ENCODE measurements around the gene NOBOX.
A peak's percentile ranks its signal among the peaks of the same experiment; 100 is the strongest.
"Not testable (repeated sequence)": the region's sequence is repeated elsewhere in the genome, so short reads cannot be mapped to it uniquely, and the experiment has no call there.

The NOBOX gene

GRCh38 chr7:144391014-144391413 is 12.5 kb downstream of the NOBOX start:
- DNase-seq (ENCODE audit: low read depth), result no peak

GRCh38 chr7:144390481-144390880 is 13.0 kb downstream of the NOBOX start:
- DNase-seq (ENCODE audit: low read depth), result peak; percentile 58

GRCh38 chr7:144388950-144389349 is 14.5 kb downstream of the NOBOX start:
- DNase-seq (ENCODE audit: low read depth), result peak; percentile 33

- peak; percentile 87 for DNase-seq (ENCODE audit: low read depth)
Measured at GRCh38 chr7:144386741-144387140, 16.8 kb downstream of the NOBOX start.

GRCh38 chr7:144384555-144385245 is 18.8 kb downstream of the NOBOX start:
- DNase-seq (ENCODE audit: low read depth), result peak; percentile 78

GRCh38 chr7:144384071-144384470 is 19.4 kb downstream of the NOBOX start:
- peak; percentile 88 for DNase-seq (ENCODE audit: low read depth)

GRCh38 chr7:144379776-144380384 is 23.6 kb downstream of the NOBOX start:
- DNase-seq (ENCODE audit: low read depth), result no peak

- DNase-seq (ENCODE audit: low read depth), result peak; percentile 41
Measured at GRCh38 chr7:144378651-144379050, 24.8 kb downstream of the NOBOX start.

GRCh38 chr7:144369221-144369620 is 34.3 kb downstream of the NOBOX start:
- not testable (repeated sequence) for DNase-seq (ENCODE audit: low read depth)

- DNase-seq (ENCODE audit: low read depth), result not testable (repeated sequence)
Measured at GRCh38 chr7:144367250-144367649, 36.2 kb downstream of the NOBOX start.

- DNase-seq (ENCODE audit: low read depth), result not testable (repeated sequence)
Measured at GRCh38 chr7:144365523-144365922, 38.0 kb downstream of the NOBOX start.

- DNase-seq (ENCODE audit: low read depth), result not testable (repeated sequence)
Measured at GRCh38 chr7:144362061-144362460, 41.4 kb downstream of the NOBOX start.

GRCh38 chr7:144356860-144357259 is 46.6 kb downstream of the NOBOX start:
- DNase-seq (ENCODE audit: low read depth), result not testable (repeated sequence)

GRCh38 chr7:144356185-144356584 is 47.3 kb downstream of the NOBOX start:
- DNase-seq (ENCODE audit: low read depth), result not testable (repeated sequence)

- DNase-seq (ENCODE audit: low read depth), result not testable (repeated sequence)
Measured at GRCh38 chr7:144355176-144355822, 48.2 kb downstream of the NOBOX start, which contains the start of gene ARHGEF5. Gene ARHGEF5 (plus strand): TSS chr7:144355402. CDS start chr7:144362670, 7,268 bp downstream.

- DNase-seq (ENCODE audit: low read depth), result not testable (repeated sequence)
Measured at GRCh38 chr7:144351667-144352066, 51.8 kb downstream of the NOBOX start.

- DNase-seq (ENCODE audit: low read depth), result not testable (repeated sequence)
Measured at GRCh38 chr7:144348625-144349024, 54.9 kb downstream of the NOBOX start.
